PC-3 (cell line): ENCODE results near the gene MORC1. TPM values are rescaled to one million over a fixed set of nuclear protein-coding genes. Genes with fewer than 3 reads are reported as not detected.

Experiments
- ATAC-seq: fragments of 200-7000 bp; cut with Tn5 transposase; 2 replicates; pipeline ENCODE4 v1.9.1; 2020; ENCODE audit warnings: mild to moderate bottlenecking, moderate library complexity
- BruUV-seq: library from RNA; stranded (reverse); fragments of 400-500 nt; replicated peaks from 2 replicates; lab custom pipeline; 2021; lab: Mats Ljungman, UMichigan
- CTCF ChIA-PET: fragments of 300-600 bp; sonication (Branson Sonifier 250); formaldehyde crosslinking; loops from one replicate; lab custom pipeline; 2022; ENCODE audit warnings: antibody characterized with exemption; lab: Charles Lee
- POLR2A ChIA-PET: fragments of 300-600 bp; sonication (Branson Sonifier 250); formaldehyde crosslinking; loops from one replicate; lab custom pipeline; 2022; ENCODE audit warnings: antibody characterized with exemption; ENCODE audit not compliant: unreplicated experiment; lab: Charles Lee
- DNase-seq: peaks from one replicate; pipeline ENCODE4 v3.0.0-alpha.2; 2015
- H2AFZ ChIP-seq: fragments of 300-600 bp; sonication (generic); 2 replicates; pipeline ENCODE4 v1.6.0; 2016; ENCODE audit warnings: antibody characterized with exemption, low read length
- H3F3A ChIP-seq: fragments of 300-600 bp; sonication (generic); one replicate; pipeline ENCODE4 v1.6.0; 2017; ENCODE audit warnings: antibody characterized with exemption, low read length, control low read depth, mild to moderate bottlenecking; ENCODE audit not compliant: unreplicated experiment
- H3K27ac ChIP-seq: fragments of 300-600 bp; sonication (generic); 2 replicates; pipeline ENCODE4 v1.5.1; 2016; ENCODE audit warnings: mild to moderate bottlenecking, low read length
- H3K27me3 ChIP-seq: fragments of 300-600 bp; sonication (generic); 2 replicates; pipeline ENCODE4 v1.6.1; 2016; ENCODE audit warnings: low read length, mixed read lengths
- H3K36me3 ChIP-seq: fragments of 300-600 bp; sonication (generic); 2 replicates; pipeline ENCODE4 v1.6.1; 2016; ENCODE audit warnings: low read depth, mixed run types, low read length, mixed read lengths
- H3K4me1 ChIP-seq: fragments of 300-600 bp; sonication (generic); 2 replicates; pipeline ENCODE4 v1.5.1; 2016; ENCODE audit warnings: low read length; ENCODE audit not compliant: insufficient read depth
- H3K4me2 ChIP-seq: fragments of 300-600 bp; sonication (generic); 2 replicates; pipeline ENCODE4 v1.6.0; 2016; ENCODE audit warnings: low read length
- H3K4me3 ChIP-seq: fragments of 300-600 bp; sonication (generic); 2 replicates; pipeline ENCODE4 v1.5.1; 2016; ENCODE audit warnings: mild to moderate bottlenecking, low read length, mixed read lengths
- H3K79me2 ChIP-seq: fragments of 300-600 bp; sonication (generic); 2 replicates; pipeline ENCODE4 v1.6.1; 2017; ENCODE audit warnings: low read length, mixed read lengths
- H3K9ac ChIP-seq: fragments of 300-600 bp; sonication (generic); 2 replicates; pipeline ENCODE4 v1.6.0; 2016; ENCODE audit warnings: mild to moderate bottlenecking, low read length
- H3K9me2 ChIP-seq: fragments of 300-600 bp; sonication (generic); replicated peaks from 2 replicates; pipeline ENCODE4 v1.6.1; 2016; ENCODE audit warnings: mixed run types, low read length, mixed read lengths
- H3K9me3 ChIP-seq: fragments of 300-600 bp; sonication (generic); 2 replicates; pipeline ENCODE4 v1.6.1; 2016; ENCODE audit warnings: low read length, mixed read lengths
- H4K20me1 ChIP-seq: fragments of 300-600 bp; sonication (generic); 2 replicates; pipeline ENCODE4 v1.6.1; 2016; ENCODE audit warnings: low read length, mixed read lengths
- CTCF ChIP-seq: fragments of 300-600 bp; sonication (generic); conservative IDR thresholded peaks from 2 replicates; pipeline ENCODE4 v1.5.1; 2017; ENCODE audit warnings: antibody characterized with exemption, low read depth, mild to moderate bottlenecking, low read length
- EZH2 ChIP-seq: fragments of 300-600 bp; sonication (generic); IDR thresholded peaks from one replicate; pipeline ENCODE4 v1.6.1; 2017; ENCODE audit warnings: antibody characterized with exemption, mild to moderate bottlenecking, low read length; ENCODE audit not compliant: unreplicated experiment
- EZH2phosphoT487 ChIP-seq: fragments of 300-600 bp; sonication (generic); IDR thresholded peaks from 2 replicates; pipeline ENCODE4 v1.6.1; 2018; ENCODE audit warnings: mild to moderate bottlenecking, antibody characterized with exemption, low read length, borderline replicate concordance
- intact Hi-C: fragments of 100-400 bp; cut with micrococcal nuclease; formaldehyde crosslinking; loops from 2 replicates; pipeline ENCODE4 v1.9.0; 2023
- total RNA-seq: library from RNA; depleted of rRNA; stranded (reverse); fragments of >200 nt; gene quantifications from 2 replicates; pipeline ENCODE4 v1.2.3, GENCODE V29; 2014

The MORC1 gene
- total RNA-seq, 1 experiment from 2014 or later = not detected

- Histone ChIP-seq H2AFZ (no peak overlapping the region), H3K9me3 (no peaks in the 10 kb centered on the region), H3K27me3 (peaks cover 59% of the 10 kb centered on the region), H4K20me1 (no peaks in the 10 kb centered on the region), H3K4me1 (no peaks in the 10 kb centered on the region), H3K4me3 (no peak overlapping the region), H3K4me2 (no peak overlapping the region), H3K79me2 (no peaks in the 10 kb centered on the region), H3K9ac (no peak overlapping the region), H3K36me3 (no peaks in the 10 kb centered on the region), H3F3A (no peaks in the 10 kb centered on the region), H3K27ac (no peak overlapping the region), H3K9me2 (no peaks in the 10 kb centered on the region)
- TF ChIP-seq EZH2phosphoT487 (no peak), EZH2 (no peak)
- POLR2A ChIA-PET = no interaction called here
- CTCF ChIA-PET = no interaction called here
- no peak for DNase-seq
- no TSS peak for BruUV-seq
- intact Hi-C loops = no loop called here
- no peak for ATAC-seq
Measured at GRCh38 chr3:109057616-109058015, 60.3 kb downstream of the MORC1 start.

GRCh38 chr3:109057056-109057455 lies 60.9 kb downstream of the MORC1 start:
- H3K27me3 ChIP-seq = peaks cover 60% of the 10 kb centered on the region
- no peak overlapping the region for H3K9ac ChIP-seq
- H3K27ac ChIP-seq = no peak overlapping the region
- no peaks in the 10 kb centered on the region for H3K4me1 ChIP-seq
- POLR2A ChIA-PET = no interaction called here
- no TSS peak for BruUV-seq
- H3K36me3 ChIP-seq = no peaks in the 10 kb centered on the region
- H3K4me3 ChIP-seq = no peak overlapping the region
- H3K9me3 ChIP-seq = no peaks in the 10 kb centered on the region
- DNase-seq (no peak), ATAC-seq (no peak)
- H2AFZ ChIP-seq = no peak overlapping the region
- H4K20me1 ChIP-seq = no peaks in the 10 kb centered on the region
- H3F3A ChIP-seq = no peaks in the 10 kb centered on the region
- CTCF ChIA-PET = no interaction called here
- intact Hi-C loops = no loop called here
- no peaks in the 10 kb centered on the region for H3K9me2 ChIP-seq
- TF ChIP-seq EZH2phosphoT487 (no peak), EZH2 (no peak), CTCF (no peak)
- H3K79me2 ChIP-seq = no peaks in the 10 kb centered on the region
- no peak overlapping the region for H3K4me2 ChIP-seq

- H3K9me3 ChIP-seq = no peaks in the 10 kb centered on the region
- intact Hi-C loops = no loop called here
- H3K4me3 ChIP-seq = no peak overlapping the region
- no peaks in the 10 kb centered on the region for H4K20me1 ChIP-seq
- no peak for TF ChIP-seq EZH2phosphoT487
- TF ChIP-seq CTCF = peak; percentile 85
- no peak for TF ChIP-seq EZH2
- H3K79me2 ChIP-seq = no peaks in the 10 kb centered on the region
- H3K27ac ChIP-seq = no peak overlapping the region
- no peak overlapping the region for H3K4me2 ChIP-seq
- no peaks in the 10 kb centered on the region for H3K9me2 ChIP-seq
- H3K4me1 ChIP-seq = no peaks in the 10 kb centered on the region
- ChIA-PET POLR2A (no interaction called here), CTCF (interaction anchor here (0.6 kb wide), 1 partner anchor 27 kb away, joined by 3 read pairs; no protein-coding TSS in a partner anchor)
- ATAC-seq (peak; percentile 48), DNase-seq (peak; percentile 59)
- H3F3A ChIP-seq = no peaks in the 10 kb centered on the region
- no TSS peak for BruUV-seq
- peaks cover 20% of the 10 kb centered on the region for H3K27me3 ChIP-seq
- no peaks in the 10 kb centered on the region for H3K36me3 ChIP-seq
- no peak overlapping the region for H2AFZ ChIP-seq
- H3K9ac ChIP-seq = no peak overlapping the region
Measured at GRCh38 chr3:109050591-109051167, 67.3 kb downstream of the MORC1 start.
